HepG2 (cell line): Measurements from ENCODE around the gene POLR3GL. TPM values are rescaled to one million over a fixed set of nuclear protein-coding genes. Genes with fewer than 3 reads are reported as not detected.

Experiments
- BHLHE40 ChIP-seq: IDR thresholded peaks from 2 replicates; pipeline ENCODE4 v1.6.1; 2011; ENCODE audit warnings: low read length, improper control_type of control experiment
- ERF ChIP-seq: IDR thresholded peaks from 2 replicates; pipeline ENCODE4 v1.6.1; 2018; ENCODE audit warnings: missing biosample characterization, missing genetic modification reagents
- FOSL2 ChIP-seq: sonication (generic); formaldehyde crosslinking; IDR thresholded peaks from 2 replicates; pipeline ENCODE4 v1.4.0; 2020; ENCODE audit warnings: missing genetic modification reagents
- MTERF4 ChIP-seq: sonication (generic); formaldehyde crosslinking; IDR thresholded peaks from 2 replicates; pipeline ENCODE4 v1.8.0; 2023; ENCODE audit warnings: mild to moderate bottlenecking, missing genetic modification reagents
- PLSCR1 ChIP-seq: sonication (generic); formaldehyde crosslinking; IDR thresholded peaks from 2 replicates; pipeline ENCODE4 v1.5.0; 2020; ENCODE audit warnings: missing genetic modification reagents, mild to moderate bottlenecking, borderline replicate concordance
- SAFB2 ChIP-seq: sonication (generic); formaldehyde crosslinking; IDR thresholded peaks from 2 replicates; pipeline ENCODE4 v1.5.1; 2020; ENCODE audit warnings: missing genetic modification reagents, low read depth, mild to moderate bottlenecking, borderline replicate concordance
- ZNF329 ChIP-seq: sonication (generic); formaldehyde crosslinking; IDR thresholded peaks from 2 replicates; pipeline ENCODE4 v1.9.0; 2021; ENCODE audit warnings: low read depth, mild to moderate bottlenecking, missing genetic modification reagents
- ZNF343 ChIP-seq: sonication (generic); formaldehyde crosslinking; IDR thresholded peaks from 2 replicates; pipeline ENCODE4 v1.4.0; 2020; ENCODE audit warnings: mild to moderate bottlenecking, missing genetic modification reagents
- polyA plus RNA-seq, 8 experiments: library from polyadenylated mRNA; depleted of rRNA in 3 of 8; stranded (reverse) in 7 of 8; unstranded in 1 of 8; fragments of >200 nt; fragmentation: Illumina TruSeq in 4 of 8; extraction: Trizol in 4 of 8; gene quantifications; 2 replicates each; pipeline versions ENCODE4 v1.2.1 to v1.2.3, GENCODE V29; 2011 to 2016; ENCODE audit warnings: low read depth in 4 of 8, missing spikeins in 1 of 8, mixed read lengths in 1 of 8; ENCODE audit not compliant: insufficient read depth in 1 of 8
- total RNA-seq, 5 experiments: library from RNA; depleted of rRNA; stranded (reverse); fragments of >200 nt; fragmentation: Illumina TruSeq; extraction: Trizol; gene quantifications; 2 replicates each; pipeline ENCODE4 v1.2.3, GENCODE V29; 2016; ENCODE audit warnings: low read depth in 1 of 5
- TF ChIP-seq, protein P1 (sequence below): sonication (generic); formaldehyde crosslinking; IDR thresholded peaks from 2 replicates; pipeline ENCODE4 v1.4.0; 2020; ENCODE audit warnings: mild to moderate bottlenecking, missing genetic modification reagents, borderline replicate concordance
- TF ChIP-seq, protein P2 (sequence below): sonication (generic); formaldehyde crosslinking; IDR thresholded peaks from 2 replicates; pipeline ENCODE4 v1.4.0; 2020; ENCODE audit warnings: missing genetic modification reagents
- TF ChIP-seq, protein P3 (sequence below): sonication (generic); formaldehyde crosslinking; conservative IDR thresholded peaks from 2 replicates; pipeline ENCODE4 v1.4.0; 2020; ENCODE audit warnings: missing genetic modification reagents
- TF ChIP-seq, protein P4 (sequence below): IDR thresholded peaks from 2 replicates; pipeline ENCODE4 v1.6.1; 2012; ENCODE audit warnings: low read depth, low read length, improper control_type of control experiment

POLR3GL gene
- total and polyA plus RNA-seq, 2 of the 13 experiments (the other 11 are each of a cell fraction or from before 2014, with no cell fraction given), result 11.5 to 12.4 TPM

GRCh38 chr1:145957443-145958319 is 6.8 kb upstream of the POLR3GL start, which contains the start of gene LIX1L (continued):
- TF ChIP-seq, protein P1, sequence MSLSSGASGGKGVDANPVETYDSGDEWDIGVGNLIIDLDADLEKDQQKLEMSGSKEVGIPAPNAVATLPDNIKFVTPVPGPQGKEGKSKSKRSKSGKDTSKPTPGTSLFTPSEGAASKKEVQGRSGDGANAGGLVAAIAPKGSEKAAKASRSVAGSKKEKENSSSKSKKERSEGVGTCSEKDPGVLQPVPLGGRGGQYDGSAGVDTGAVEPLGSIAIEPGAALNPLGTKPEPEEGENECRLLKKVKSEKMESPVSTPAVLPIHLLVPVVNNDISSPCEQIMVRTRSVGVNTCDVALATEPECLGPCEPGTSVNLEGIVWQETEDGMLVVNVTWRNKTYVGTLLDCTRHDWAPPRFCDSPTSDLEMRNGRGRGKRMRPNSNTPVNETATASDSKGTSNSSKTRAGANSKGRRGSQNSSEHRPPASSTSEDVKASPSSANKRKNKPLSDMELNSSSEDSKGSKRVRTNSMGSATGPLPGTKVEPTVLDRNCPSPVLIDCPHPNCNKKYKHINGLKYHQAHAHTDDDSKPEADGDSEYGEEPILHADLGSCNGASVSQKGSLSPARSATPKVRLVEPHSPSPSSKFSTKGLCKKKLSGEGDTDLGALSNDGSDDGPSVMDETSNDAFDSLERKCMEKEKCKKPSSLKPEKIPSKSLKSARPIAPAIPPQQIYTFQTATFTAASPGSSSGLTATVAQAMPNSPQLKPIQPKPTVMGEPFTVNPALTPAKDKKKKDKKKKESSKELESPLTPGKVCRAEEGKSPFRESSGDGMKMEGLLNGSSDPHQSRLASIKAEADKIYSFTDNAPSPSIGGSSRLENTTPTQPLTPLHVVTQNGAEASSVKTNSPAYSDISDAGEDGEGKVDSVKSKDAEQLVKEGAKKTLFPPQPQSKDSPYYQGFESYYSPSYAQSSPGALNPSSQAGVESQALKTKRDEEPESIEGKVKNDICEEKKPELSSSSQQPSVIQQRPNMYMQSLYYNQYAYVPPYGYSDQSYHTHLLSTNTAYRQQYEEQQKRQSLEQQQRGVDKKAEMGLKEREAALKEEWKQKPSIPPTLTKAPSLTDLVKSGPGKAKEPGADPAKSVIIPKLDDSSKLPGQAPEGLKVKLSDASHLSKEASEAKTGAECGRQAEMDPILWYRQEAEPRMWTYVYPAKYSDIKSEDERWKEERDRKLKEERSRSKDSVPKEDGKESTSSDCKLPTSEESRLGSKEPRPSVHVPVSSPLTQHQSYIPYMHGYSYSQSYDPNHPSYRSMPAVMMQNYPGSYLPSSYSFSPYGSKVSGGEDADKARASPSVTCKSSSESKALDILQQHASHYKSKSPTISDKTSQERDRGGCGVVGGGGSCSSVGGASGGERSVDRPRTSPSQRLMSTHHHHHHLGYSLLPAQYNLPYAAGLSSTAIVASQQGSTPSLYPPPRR (CRISPR knock-in tag), result no peak
- TF ChIP-seq, protein P2, sequence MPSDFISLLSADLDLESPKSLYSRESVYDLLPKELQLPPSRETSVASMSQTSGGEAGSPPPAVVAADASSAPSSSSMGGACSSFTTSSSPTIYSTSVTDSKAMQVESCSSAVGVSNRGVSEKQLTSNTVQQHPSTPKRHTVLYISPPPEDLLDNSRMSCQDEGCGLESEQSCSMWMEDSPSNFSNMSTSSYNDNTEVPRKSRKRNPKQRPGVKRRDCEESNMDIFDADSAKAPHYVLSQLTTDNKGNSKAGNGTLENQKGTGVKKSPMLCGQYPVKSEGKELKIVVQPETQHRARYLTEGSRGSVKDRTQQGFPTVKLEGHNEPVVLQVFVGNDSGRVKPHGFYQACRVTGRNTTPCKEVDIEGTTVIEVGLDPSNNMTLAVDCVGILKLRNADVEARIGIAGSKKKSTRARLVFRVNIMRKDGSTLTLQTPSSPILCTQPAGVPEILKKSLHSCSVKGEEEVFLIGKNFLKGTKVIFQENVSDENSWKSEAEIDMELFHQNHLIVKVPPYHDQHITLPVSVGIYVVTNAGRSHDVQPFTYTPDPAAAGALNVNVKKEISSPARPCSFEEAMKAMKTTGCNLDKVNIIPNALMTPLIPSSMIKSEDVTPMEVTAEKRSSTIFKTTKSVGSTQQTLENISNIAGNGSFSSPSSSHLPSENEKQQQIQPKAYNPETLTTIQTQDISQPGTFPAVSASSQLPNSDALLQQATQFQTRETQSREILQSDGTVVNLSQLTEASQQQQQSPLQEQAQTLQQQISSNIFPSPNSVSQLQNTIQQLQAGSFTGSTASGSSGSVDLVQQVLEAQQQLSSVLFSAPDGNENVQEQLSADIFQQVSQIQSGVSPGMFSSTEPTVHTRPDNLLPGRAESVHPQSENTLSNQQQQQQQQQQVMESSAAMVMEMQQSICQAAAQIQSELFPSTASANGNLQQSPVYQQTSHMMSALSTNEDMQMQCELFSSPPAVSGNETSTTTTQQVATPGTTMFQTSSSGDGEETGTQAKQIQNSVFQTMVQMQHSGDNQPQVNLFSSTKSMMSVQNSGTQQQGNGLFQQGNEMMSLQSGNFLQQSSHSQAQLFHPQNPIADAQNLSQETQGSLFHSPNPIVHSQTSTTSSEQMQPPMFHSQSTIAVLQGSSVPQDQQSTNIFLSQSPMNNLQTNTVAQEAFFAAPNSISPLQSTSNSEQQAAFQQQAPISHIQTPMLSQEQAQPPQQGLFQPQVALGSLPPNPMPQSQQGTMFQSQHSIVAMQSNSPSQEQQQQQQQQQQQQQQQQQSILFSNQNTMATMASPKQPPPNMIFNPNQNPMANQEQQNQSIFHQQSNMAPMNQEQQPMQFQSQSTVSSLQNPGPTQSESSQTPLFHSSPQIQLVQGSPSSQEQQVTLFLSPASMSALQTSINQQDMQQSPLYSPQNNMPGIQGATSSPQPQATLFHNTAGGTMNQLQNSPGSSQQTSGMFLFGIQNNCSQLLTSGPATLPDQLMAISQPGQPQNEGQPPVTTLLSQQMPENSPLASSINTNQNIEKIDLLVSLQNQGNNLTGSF (CRISPR knock-in tag), result no peak
- TF ChIP-seq ZNF329 (CRISPR knock-in tag) (no peak), ERF (CRISPR knock-in tag) (0 out of 2 replicates have a peak, but pooled peaks have one; percentile 56), ZNF343 (CRISPR knock-in tag) (no peak), PLSCR1 (CRISPR knock-in tag) (no peak), FOSL2 (CRISPR knock-in tag) (no peak), MTERF4 (CRISPR knock-in tag) (no peak), BHLHE40 (no peak), SAFB2 (no peak)
- TF ChIP-seq, protein P3, sequence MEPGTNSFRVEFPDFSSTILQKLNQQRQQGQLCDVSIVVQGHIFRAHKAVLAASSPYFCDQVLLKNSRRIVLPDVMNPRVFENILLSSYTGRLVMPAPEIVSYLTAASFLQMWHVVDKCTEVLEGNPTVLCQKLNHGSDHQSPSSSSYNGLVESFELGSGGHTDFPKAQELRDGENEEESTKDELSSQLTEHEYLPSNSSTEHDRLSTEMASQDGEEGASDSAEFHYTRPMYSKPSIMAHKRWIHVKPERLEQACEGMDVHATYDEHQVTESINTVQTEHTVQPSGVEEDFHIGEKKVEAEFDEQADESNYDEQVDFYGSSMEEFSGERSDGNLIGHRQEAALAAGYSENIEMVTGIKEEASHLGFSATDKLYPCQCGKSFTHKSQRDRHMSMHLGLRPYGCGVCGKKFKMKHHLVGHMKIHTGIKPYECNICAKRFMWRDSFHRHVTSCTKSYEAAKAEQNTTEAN (CRISPR knock-in tag), result no peak
- TF ChIP-seq, protein P4, sequence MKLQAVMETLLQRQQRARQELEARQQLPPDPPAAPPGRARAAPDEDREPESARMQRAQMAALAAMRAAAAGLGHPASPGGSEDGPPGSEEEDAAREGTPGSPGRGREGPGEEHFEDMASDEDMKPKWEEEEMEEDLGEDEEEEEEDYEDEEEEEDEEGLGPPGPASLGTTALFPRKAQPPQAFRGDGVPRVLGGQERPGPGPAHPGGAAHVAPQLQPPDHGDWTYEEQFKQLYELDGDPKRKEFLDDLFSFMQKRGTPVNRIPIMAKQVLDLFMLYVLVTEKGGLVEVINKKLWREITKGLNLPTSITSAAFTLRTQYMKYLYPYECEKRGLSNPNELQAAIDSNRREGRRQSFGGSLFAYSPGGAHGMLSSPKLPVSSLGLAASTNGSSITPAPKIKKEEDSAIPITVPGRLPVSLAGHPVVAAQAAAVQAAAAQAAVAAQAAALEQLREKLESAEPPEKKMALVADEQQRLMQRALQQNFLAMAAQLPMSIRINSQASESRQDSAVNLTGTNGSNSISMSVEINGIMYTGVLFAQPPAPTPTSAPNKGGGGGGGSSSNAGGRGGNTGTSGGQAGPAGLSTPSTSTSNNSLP, result no peak
